GM12878 (cell line): ENCODE results near the gene ACTL8. TPM values are rescaled to one million over a fixed set of nuclear protein-coding genes. Genes with fewer than 3 reads are reported as not detected.

Experiments used
- CTCF ChIP-seq, 3 experiments: IDR thresholded peaks in 2 of 3; conservative IDR thresholded peaks in 1 of 3; 2 replicates each; pipeline ENCODE4 v1.5.1; 2011; ENCODE audit warnings: low read depth in 3 of 3, low read length in 3 of 3, mild to moderate bottlenecking in 3 of 3, control low read depth in 2 of 3, moderate library complexity in 2 of 3, inconsistent platforms in 1 of 3, mixed read lengths in 1 of 3; ENCODE audit not compliant: control insufficient read depth in 2 of 3, insufficient read depth in 1 of 3; ENCODE audit errors: extremely low read depth in 1 of 3
- DPF2 ChIP-seq: fragments of 450-650 bp; IDR thresholded peaks from 2 replicates; pipeline ENCODE4 v1.6.1; 2017; ENCODE audit warnings: mild to moderate bottlenecking
- MEF2B ChIP-seq: fragments of 450-650 bp; IDR thresholded peaks from 2 replicates; pipeline ENCODE4 v1.6.1; 2018; ENCODE audit warnings: mild to moderate bottlenecking, moderate library complexity; ENCODE audit not compliant: partially characterized antibody, poor library complexity, severe bottlenecking
- MLLT1 ChIP-seq: fragments of 450-650 bp; IDR thresholded peaks from 2 replicates; pipeline ENCODE4 v1.6.1; 2016; ENCODE audit warnings: mild to moderate bottlenecking
- PAX5 ChIP-seq: IDR thresholded peaks from 2 replicates; pipeline ENCODE4 v1.6.1; 2011; ENCODE audit warnings: low read depth, low read length, borderline replicate concordance
- POLR2A ChIP-seq: IDR thresholded peaks from 2 replicates; pipeline ENCODE4 v1.6.1; 2011; ENCODE audit warnings: low read depth, mild to moderate bottlenecking, low read length
- STAT3 ChIP-seq: IDR thresholded peaks from 2 replicates; pipeline ENCODE4 v1.6.1; 2011; ENCODE audit warnings: low read depth, low read length, improper control_type of control experiment
- USF2 ChIP-seq: IDR thresholded peaks from 2 replicates; pipeline ENCODE4 v1.6.1; 2011; ENCODE audit warnings: low read depth, low read length, improper control_type of control experiment, borderline replicate concordance
- ZBTB40 ChIP-seq: fragments of 450-650 bp; IDR thresholded peaks from 2 replicates; pipeline ENCODE4 v1.6.1; 2016; ENCODE audit warnings: mild to moderate bottlenecking, moderate library complexity, borderline replicate concordance
- ZNF217 ChIP-seq: fragments of 450-650 bp; IDR thresholded peaks from 2 replicates; pipeline ENCODE4 v1.6.1; 2017; ENCODE audit warnings: antibody characterized with exemption, mild to moderate bottlenecking
- ZSCAN29 ChIP-seq: fragments of 450-650 bp; IDR thresholded peaks from 2 replicates; pipeline ENCODE4 v1.6.1; 2017; ENCODE audit warnings: mild to moderate bottlenecking, moderate library complexity
- polyA plus RNA-seq, 11 experiments: library from polyadenylated mRNA; depleted of rRNA in 4 of 11; unstranded in 6 of 11; stranded (reverse) in 5 of 11; fragments of >200 nt; fragmentation: Nextera tagmentation in 4 of 11; fragmentation: Illumina TruSeq in 1 of 11; extraction: Ambion mirVana in 4 of 11; extraction: Trizol in 1 of 11; gene quantifications; 1 replicate in 1 of 11; 2 replicates in 10 of 11; pipeline versions ENCODE4 v1.2.1 to v1.2.3, GENCODE V29; 2011 to 2016; ENCODE audit warnings: inconsistent platforms in 2 of 11, missing spikeins in 2 of 11, low read depth in 1 of 11
- total RNA-seq, 4 experiments: library from RNA; depleted of rRNA in 3 of 4; stranded (reverse); fragments of >200 nt in 3 of 4; fragmentation: Illumina TruSeq in 1 of 4; extraction: Trizol in 1 of 4; gene quantifications; 2 replicates each; pipeline versions ENCODE4 v1.2.1 to v1.2.3, GENCODE V29; 2013 to 2021

The ACTL8 gene
- total and polyA plus RNA-seq, 10 of the 15 experiments (the other 5 are each of a cell fraction or from before 2014, with no cell fraction given): 0.05 to 0.27 TPM; not detected in 8

- TF ChIP-seq ZBTB40 (no peak), CTCF (IDR thresholded peaks at IDR 0.05 in 2 of 3, conservative IDR thresholded peaks at IDR 0.05 in 1 of 3; ENCODE audit: control insufficient read depth in 2 of 3, extremely low read depth in 1 of 3, insufficient read depth in 1 of 3, low read depth in 3 of 3, low read length in 3 of 3) (no peak), POLR2A (no peak), ZSCAN29 (no peak), USF2 (no peak), MLLT1 (no peak), DPF2 (no peak), ZNF217 (no peak), STAT3 (no peak), PAX5 (no peak), MEF2B (no peak)
Observed at GRCh38 chr1:17742583-17742982, 12.6 kb upstream of the ACTL8 start (continued).
